GM19238 (cell line): ENCODE measurements around the gene ANKRD42.
"Not testable (repeated sequence)": the region's sequence is repeated elsewhere in the genome, so short reads cannot be mapped to it uniquely, and the experiment has no call there.

Experiments used
- DNase-seq: peaks from one replicate; pipeline ENCODE4 v3.0.0; 2011; ENCODE audit warnings: low spot score; ENCODE audit not compliant: insufficient read length

The ANKRD42 gene

GRCh38 chr11:83238111-83238510 lies 44.6 kb downstream of the ANKRD42 start:
- DNase-seq: no peak

- no peak for DNase-seq
Measured at GRCh38 chr11:83241291-83241946, 47.9 kb downstream of the ANKRD42 start.

GRCh38 chr11:83249445-83249844 lies 55.9 kb downstream of the ANKRD42 start:
- DNase-seq: no peak

- DNase-seq: peak; percentile 9
Measured at GRCh38 chr11:83249972-83250593, 56.6 kb downstream of the ANKRD42 start.

- no peak for DNase-seq
Measured at GRCh38 chr11:83252266-83252665, 58.8 kb downstream of the ANKRD42 start.

GRCh38 chr11:83252941-83253340 lies 59.4 kb downstream of the ANKRD42 start:
- DNase-seq: no peak

- DNase-seq: no peak
Measured at GRCh38 chr11:83255366-83255765, 61.9 kb downstream of the ANKRD42 start.

GRCh38 chr11:83256602-83257340 lies 63.3 kb downstream of the ANKRD42 start:
- DNase-seq: no peak

GRCh38 chr11:83257761-83258168 lies 64.3 kb downstream of the ANKRD42 start:
- no peak for DNase-seq

- DNase-seq: no peak
Measured at GRCh38 chr11:83259559-83259958, 66.0 kb downstream of the ANKRD42 start.

- no peak for DNase-seq
Measured at GRCh38 chr11:83265331-83265730, 71.8 kb downstream of the ANKRD42 start.

- not testable (repeated sequence) for DNase-seq
Measured at GRCh38 chr11:83269080-83269479, 75.6 kb downstream of the ANKRD42 start.

- not testable (repeated sequence) for DNase-seq
Measured at GRCh38 chr11:83271734-83272133, 78.2 kb downstream of the ANKRD42 start.

- no peak for DNase-seq
Measured at GRCh38 chr11:83272627-83273026, 79.1 kb downstream of the ANKRD42 start.

- no peak for DNase-seq
Measured at GRCh38 chr11:83275888-83276641, 82.6 kb downstream of the ANKRD42 start.

- no peak for DNase-seq
Measured at GRCh38 chr11:83278351-83278750, 84.8 kb downstream of the ANKRD42 start.

GRCh38 chr11:83280256-83280655 lies 86.7 kb downstream of the ANKRD42 start:
- DNase-seq: no peak

- no peak for DNase-seq
Measured at GRCh38 chr11:83282084-83282716, 88.7 kb downstream of the ANKRD42 start.

- DNase-seq: no peak
Measured at GRCh38 chr11:83284501-83285150, 91.1 kb downstream of the ANKRD42 start.

- DNase-seq: no peak
Measured at GRCh38 chr11:83285151-83285770, 91.7 kb downstream of the ANKRD42 start.
